HG02798 (cell line): ENCODE measurements around the gene SORCS2.

Source experiments
- ATAC-seq: cut with Tn5 transposase; IDR thresholded peaks from one replicate; pipeline ENCODE4 v1.9.1; 2021; ENCODE audit warnings: mild to moderate bottlenecking; ENCODE audit not compliant: unreplicated experiment, poor library complexity

SORCS2 gene

DNA sequence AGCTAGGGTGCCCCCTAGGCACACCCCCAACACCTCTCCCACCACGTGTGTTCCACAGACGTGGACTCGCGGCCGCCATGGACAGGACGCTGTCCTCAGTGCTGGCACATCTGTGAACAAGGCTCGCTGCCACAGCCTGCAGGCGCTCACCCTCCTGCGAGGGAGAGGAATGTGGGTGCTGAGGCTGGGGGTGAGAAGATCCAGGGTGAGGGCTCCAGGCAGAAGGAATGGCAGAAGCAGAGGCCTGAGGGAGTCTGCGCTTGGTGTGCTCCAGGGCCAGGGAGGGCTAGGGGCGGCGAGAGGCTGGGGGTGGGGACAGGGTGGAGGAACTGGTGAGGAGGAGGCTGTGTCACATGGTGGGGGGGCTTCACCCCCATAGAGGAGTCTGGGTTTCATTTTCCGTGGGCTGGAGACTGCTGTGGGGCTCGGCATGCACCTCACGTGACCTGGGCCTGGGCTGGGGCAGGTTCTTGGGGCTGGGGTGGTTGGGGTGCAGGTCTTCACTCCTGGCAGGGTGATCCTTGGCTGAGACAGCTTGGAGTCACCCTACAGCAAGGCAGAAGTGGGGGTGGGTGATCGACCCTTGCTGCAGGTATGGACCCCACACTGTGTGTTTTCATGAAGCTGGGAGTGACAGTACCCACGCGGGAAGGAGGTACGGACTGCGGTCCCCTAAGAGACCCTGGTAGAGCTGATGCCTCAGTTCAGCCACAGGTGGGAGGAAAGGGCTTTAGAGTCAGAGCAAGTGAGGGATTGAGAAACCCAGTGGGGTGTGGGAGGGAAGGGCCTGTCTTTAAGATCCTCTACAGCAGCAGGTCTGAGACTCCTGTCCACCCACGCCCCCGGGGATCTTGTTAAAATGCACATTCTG, 138.7 kb downstream of the SORCS2 start:
- ATAC-seq, result no peak

- ATAC-seq, result no peak
These were observed 139.3 kb downstream of the SORCS2 start for GRCh38 chr4:7331682-7332000.

DNA sequence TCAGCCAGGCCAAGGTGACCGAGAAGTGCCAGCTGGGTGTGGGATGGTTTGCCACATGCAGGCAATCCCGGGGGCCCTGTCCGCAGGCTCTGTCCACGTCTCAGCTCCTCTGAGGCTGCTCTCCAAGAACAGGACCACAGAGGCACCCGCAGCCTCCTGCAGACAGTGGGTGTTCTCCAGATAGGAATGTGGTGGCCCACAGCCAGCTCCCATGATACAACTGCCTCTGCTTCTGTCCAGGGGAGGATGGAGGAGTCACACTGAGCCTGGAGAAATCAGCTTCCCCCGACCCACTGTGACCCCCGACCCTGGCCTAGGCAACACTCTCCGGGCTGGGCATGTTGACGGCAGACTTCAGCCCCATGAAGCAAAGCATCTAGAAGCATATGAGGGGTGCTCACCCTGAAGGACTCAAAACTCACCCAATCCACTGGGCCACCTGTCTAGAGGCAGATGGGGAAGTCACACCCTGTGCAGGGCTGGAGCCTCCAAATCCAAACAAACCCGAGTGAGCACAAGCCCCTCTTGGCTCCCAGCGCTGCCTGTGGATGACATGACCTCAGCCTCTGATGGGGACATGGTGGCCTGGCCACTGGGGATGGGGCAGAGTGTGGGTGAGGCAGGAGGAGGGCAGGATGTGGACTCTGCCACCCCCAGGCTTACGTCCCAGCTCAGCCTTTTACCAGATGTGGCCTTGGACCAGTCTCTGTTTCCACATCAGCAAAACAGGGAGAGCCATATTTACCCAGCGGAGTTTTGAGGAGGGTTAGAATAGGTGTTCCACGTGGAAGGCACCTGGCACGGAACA, 140.1 kb downstream of the SORCS2 start:
- ATAC-seq, result no peak

DNA sequence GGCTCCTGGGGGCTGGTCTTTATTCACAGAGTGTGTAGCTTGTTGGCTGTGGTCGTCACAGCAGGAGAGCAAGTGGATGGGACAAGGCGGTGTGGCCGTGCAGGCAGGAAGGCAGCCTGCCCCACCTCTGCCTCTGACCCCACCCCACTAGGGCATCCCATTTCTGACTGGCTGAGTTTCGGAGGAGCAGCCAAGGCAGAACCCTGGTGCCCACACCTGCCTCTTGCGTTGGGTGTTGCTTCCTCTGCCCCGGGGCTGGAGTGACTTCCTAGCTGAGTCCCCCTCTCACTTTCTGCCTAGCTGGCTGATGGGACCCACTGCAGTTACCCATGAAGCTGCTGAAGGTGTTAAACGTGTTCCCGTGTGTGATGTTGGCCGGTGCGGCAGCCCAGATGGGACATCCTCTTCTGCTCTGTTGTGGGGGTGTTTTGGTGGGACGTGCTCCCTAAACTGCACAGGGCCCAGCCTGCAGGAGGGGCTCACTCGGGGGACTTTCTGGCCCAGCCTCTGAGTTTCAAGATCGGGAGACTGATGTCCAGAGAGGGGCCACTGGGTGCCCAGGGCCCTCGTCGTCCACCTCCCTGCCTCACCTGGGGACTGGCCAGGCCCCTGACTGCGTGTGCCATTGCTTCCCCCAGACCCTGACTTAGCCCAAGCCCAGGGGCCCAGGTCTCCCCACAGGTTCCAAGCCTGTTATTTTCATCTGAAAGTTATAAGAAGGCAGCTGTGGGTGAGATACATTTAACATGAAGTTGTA, 140.9 kb downstream of the SORCS2 start:
- ATAC-seq, result no peak

GRCh38 chr4:7333801-7334421, 141.6 kb downstream of the SORCS2 start:
- ATAC-seq, result no peak

DNA sequence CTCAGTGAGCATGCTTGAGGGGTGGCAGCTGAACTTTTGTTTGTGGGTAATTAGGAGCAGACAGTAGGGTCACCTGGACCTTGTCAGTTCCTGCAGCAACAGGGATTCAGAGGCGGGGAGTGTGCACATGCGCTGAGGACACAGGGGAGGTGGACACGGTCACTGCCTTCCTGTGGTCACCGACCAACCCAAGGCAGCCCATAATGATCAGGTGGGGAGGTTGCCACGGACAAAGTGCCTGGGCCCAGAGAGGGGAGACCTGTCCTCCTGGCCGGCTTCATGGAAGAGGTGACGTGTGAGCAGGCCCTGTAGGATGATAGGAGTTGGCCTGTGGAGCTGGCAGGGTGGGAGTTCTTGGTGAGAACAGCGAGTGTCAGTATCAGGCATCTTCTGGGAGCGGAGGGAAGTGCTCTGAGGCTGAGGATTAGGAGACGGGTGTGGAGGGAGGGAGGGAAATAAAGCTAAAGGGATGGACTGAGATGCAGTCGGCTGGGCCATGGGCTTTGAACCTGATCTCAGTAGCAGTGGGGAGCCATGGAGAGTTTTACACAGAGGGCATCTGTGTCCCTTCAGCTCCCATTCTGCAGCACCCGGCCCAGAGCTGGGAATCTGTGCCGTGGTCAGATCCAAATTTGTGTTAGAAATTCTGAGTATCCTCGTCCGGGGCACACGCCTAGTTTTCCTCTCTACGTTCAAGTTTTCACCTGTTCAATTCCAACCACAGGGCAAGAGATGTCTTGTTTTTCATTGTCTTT, 142.4 kb downstream of the SORCS2 start:
- ATAC-seq, result no peak

GRCh38 chr4:7335344-7336066, 143.2 kb downstream of the SORCS2 start:
- ATAC-seq, result no peak

DNA sequence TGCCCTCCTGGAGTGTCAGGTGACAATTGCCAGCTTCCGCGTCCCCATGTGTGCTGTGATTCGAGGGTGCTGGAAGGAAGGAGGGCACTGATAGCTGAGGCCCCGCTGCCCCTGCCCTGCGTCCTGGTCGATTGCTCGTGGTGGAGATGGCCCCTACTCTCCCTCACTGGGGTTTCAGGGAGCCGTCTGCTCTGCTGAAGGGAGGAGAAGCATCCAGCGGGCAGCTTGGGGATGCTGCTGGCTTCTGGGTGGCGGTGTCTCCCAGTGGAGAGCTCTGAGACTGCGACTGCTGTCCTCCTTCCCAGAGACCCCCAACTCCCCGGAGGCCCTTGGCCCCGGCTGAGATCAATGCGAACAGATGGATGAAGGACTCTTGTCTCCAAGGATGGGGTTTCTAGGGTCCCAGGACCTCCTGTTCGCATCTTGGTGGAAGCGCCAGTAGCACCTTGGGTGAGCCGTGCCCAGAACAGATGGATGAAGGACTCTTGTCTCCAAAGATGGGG, 143.8 kb downstream of the SORCS2 start:
- no peak for ATAC-seq

- no peak for ATAC-seq
These were observed 144.4 kb downstream of the SORCS2 start for GRCh38 chr4:7336732-7337131.

DNA sequence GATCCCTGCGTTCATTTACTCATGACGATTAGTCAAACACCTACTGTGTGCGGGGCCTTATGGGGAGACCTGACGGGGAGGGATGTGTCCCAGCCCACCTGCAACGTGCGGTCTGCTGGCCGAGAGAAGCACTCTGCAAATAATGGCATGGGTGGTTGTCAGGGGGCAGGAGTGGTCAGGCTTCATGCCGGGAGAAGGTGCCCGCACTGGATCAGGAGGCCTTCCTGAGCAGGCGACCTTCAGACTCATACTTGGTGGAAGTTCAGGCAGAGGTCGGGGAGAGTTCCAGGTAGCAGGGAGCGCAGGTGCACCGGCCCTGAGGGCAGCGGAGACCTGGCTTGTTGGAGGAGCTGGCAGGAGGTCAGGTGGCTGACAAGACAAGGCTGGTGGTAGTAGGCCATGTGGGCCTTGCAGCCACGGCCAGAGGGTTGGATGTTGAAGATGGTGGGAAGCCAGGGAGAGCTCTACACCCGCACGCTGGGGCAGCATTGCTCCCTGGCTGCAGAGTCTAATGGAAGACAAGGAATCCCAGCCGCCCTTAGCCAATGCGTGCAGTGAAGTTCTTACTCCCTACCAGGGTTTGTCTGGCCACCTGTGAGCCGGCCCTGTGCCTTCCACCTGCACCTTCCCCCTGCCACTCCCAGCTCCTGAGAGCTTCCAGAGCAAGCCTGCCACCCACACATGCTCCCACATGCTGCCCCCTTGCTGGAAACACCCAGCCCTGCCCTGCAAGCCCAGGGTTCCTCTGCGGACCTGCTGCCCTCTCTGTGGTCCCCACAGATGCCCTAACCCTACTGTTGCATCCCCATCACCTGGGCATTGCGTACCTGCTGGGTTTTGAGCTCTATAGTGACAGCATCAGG, 145.1 kb downstream of the SORCS2 start:
- ATAC-seq, result no peak

- no peak for ATAC-seq
These were observed 145.7 kb downstream of the SORCS2 start for GRCh38 chr4:7338059-7338452.

DNA sequence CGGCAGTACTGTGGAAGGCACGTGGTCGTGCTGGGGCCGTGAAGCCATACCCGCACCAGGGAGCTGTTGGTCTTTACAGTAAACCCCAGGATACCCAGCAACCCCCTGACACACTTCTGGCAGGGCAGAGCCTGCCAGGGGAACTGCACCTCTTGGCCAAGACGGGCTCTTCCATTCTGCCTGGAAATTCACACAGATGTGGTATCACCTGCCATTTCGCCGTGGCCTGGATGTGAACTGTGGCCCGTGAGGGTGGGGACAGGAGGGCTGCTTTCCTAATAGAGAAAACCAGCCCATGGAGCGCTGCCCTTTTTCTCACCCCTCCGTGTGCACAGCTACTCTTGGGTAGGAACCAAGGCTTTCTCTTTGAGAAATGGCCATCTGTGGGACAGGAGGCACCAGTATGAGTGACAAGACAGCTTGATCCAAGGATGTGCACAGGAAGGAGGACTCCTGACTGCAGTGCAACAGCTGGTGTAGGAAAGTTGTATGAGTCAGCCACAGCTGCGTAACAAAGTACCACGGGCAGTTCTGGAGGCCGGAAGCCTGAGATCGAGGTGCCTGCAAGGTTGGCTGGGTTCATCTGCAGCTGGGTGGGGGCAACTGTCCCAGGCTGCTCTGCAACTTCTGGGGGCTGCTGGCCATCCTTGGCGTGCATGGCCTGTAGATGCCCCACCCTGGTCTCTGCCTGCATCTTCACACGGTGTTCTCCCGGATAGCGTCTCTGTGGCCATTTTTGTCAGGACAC, 146.7 kb downstream of the SORCS2 start:
- no peak for ATAC-seq

GRCh38 chr4:7339751-7340552, 147.6 kb downstream of the SORCS2 start:
- ATAC-seq, result no peak

DNA sequence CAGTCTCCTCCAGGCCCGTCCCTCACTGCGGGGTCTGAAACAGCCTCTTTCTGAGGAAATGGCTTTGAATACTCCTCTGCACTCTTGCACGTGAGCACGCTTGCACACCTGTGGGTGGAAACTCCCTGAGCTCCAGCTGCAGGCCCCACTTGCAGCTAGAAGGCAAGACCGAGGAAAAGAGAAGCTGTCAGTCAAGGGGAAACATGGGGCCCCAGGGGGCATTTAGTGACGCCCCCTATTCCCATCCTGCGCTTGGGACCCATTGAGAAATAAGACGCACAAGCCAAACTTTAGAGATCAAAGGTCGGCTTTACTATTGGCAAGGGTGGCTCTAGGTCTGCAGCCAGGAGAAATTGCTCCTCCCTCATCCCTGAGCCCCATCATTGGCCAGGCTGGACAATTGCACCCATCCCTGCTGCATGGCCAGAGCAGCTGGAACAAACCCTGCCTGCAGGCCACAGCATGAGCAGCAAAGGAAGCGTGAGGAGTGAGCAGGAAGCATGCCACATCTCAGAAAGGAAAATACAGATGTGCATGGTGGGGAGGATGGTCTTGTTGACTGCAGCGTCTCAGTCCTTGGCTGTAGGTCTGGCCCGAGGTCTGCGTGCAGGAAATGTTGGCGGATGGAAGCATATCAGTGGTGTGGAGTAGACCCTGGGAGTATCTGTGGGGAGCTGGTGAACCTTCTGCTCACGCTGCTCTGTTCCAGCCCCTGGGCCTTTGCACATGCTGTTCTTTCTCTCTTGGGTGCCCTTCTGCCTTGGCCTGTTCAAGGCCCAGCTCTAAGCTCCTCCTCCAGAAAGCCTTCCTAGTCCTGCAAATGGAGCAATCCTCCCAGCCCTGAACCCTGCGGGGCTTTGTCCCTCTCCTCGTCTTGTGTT, 148.5 kb downstream of the SORCS2 start:
- no peak for ATAC-seq

DNA sequence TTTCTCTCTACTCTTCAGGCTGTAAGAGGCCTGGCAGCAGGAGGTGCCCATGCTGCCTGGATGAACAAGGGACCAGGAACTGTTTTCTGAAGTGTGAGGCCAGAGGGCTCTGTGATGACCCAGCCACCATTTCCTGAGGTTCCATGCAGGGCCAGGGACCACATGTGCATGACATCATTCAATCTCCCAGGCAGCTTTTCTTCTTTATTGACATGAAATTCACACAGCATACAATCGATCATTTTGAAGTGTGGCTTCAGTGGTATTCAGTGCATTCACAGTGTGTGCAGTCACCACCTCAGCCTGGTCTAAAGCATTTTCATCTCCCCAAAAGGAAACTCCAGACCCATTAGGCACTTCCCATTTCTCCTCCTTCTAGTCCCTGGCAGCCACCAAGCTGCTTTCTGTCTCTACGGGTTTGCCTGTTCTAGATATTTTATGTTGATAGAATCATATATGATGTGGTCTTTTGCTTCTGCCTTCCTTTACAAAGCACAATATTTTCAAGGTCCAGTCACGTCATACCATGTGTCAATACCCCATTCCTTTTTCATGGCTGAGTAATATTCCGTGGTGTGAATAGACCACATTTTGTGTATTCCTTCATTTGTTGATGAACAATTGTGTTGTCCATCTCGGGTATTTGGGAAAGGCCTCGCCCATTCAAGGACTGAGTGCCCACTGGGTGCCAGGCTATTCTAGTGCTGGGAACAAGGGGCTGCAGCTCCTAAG, 149.3 kb downstream of the SORCS2 start:
- ATAC-seq, result no peak
